LNCaP clone FGC (cell line): ENCODE measurements around the gene MYBL2.

Experiments
- DNase-seq: peaks from one replicate; pipeline ENCODE4 v3.0.0-alpha.2; 2011; ENCODE audit warnings: low read depth
- H3K4me3 ChIP-seq: 2 replicates; pipeline ENCODE4 v1.5.1; 2011; ENCODE audit warnings: mild to moderate bottlenecking, low read depth, low read length, control low read depth
- CTCF ChIP-seq: IDR thresholded peaks from 2 replicates; pipeline ENCODE4 v1.5.1; 2012; ENCODE audit warnings: mild to moderate bottlenecking; ENCODE audit not compliant: control insufficient read depth, insufficient read depth; ENCODE audit errors: extremely low read depth

The MYBL2 gene

DNA sequence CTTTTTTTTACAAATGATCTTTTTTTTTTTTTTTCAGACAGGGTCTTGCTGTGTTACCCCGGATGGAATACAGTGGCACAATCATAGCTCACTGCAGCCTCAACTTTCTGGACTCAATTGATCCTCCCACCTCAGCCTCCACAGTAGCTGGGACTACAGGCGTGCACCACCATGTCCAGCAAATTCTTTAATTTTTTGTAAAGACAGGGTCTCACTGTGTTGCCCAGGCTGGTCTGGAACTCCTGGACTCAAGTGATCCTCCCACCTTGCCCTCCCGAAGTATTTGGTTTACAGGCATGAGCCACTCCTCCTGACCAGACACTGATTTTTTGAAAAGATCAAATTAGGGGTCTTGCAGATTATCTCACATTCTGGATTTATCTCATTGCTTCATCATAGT lies 11.0 kb upstream of the MYBL2 start:
- no peak for DNase-seq

GRCh38 chr20:43658069-43658722 lies 8.7 kb upstream of the MYBL2 start:
- H3K4me3 ChIP-seq = peak overlapping the region; percentile 97
- TF ChIP-seq CTCF = no peak

More for the DNA sequence above, 11.0 kb upstream of the MYBL2 start:
- no peak for TF ChIP-seq CTCF
- peak overlapping the region; percentile 97 for H3K4me3 ChIP-seq

GRCh38 chr20:43658723-43659419 lies 8.0 kb upstream of the MYBL2 start:
- no peak overlapping the region for H3K4me3 ChIP-seq
- TF ChIP-seq CTCF = no peak
- DNase-seq = no peak

More at GRCh38 chr20:43658069-43658722, 8.7 kb upstream of the MYBL2 start:
- DNase-seq = no peak

- no peak for DNase-seq
- no peak overlapping the region for H3K4me3 ChIP-seq
- no peak for TF ChIP-seq CTCF
Observed at GRCh38 chr20:43662943-43663655, 3.8 kb upstream of the MYBL2 start.

DNA sequence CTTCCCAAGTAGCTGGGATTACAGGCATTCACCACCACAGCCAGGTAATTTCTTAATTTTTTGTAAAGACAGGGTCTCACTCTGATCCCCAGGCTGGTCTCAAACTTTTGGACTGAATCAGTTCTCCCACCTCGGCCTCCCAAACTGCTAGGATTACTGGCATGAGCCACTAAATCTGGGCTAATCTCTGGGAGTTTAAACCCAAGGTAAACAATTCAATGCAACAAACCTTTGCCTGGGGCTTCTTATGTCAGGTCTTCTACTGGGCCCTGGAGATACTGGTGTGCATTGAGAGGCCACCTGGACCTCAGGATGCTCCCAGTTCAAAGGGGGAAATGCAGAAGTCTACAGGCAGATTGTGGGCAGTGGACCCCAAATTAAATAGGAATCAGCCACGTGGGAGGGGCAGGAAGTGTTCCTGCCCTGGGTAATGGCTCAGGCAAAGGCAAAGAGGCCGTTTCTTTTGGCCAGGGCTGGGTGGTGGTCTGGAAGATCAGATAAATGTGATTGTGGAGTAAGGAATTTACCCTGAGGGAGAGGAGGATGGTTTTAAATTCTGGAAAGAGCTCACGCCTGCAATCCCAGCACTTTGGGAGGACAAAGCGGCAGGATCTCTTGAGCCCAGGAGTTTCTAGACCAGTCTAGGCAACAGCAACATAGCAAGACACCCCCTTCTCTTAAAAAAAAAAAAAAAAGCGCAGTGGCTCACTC lies 1.3 kb upstream of the MYBL2 start:
- TF ChIP-seq CTCF = no peak
- H3K4me3 ChIP-seq = no peak overlapping the region
- no peak for DNase-seq

DNA sequence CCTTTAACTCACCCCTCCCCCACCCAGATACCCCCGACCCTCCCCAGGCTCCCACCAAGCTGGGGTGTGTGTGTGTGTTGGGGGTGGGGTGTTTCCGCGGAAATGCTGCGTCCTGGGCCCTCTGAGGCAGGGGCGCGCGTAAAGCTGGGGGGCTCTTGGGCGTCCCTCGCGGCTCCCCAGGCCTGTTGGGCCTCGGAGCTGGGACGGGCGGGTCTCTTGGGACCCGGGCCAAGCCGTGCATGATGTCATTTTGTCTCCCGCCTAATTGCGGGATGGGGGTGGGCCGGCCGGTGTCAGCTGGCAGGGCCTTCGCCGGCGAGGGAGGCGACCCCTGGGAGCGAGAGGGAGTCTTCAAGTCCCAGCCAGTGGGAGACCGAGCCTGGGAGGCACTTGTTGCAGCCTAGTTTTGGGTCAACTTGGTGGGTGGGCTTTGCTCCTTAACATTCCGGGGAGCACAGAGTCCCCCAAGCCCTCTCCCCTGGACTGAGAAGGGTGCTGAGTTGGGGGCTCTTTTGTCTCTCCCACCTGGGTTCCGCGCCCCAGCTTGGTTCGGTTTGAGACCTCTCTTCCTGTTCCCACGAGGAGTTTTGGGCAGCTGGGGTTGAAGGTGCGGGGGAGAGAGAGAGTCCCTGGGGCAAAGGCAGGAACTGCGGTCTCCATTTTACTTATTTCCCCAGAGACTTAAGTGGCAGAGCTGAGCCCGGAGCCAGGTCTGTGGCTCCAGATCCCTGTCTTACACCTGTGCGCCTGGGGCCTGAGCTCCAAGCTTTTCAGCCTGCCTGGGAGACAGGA lies 623 bp downstream of the MYBL2 start:
- no peak for DNase-seq
- TF ChIP-seq CTCF = no peak
- H3K4me3 ChIP-seq = peak overlapping the region; percentile 59
